HepG2 (cell line): Measurements from ENCODE around the gene PLCG2. TPM values are rescaled to one million over a fixed set of nuclear protein-coding genes. Genes with fewer than 3 reads are reported as not detected.

ENCODE experiments used
- CREB1 ChIP-seq, 2 experiments: fragments of 450-650 bp in 1 of 2; IDR thresholded peaks; 2 replicates each; pipeline ENCODE4 v1.6.1; 2016 to 2017; ENCODE audit warnings: control low read depth in 1 of 2, mild to moderate bottlenecking in 1 of 2, missing compliant biosample characterization in 1 of 2, missing genetic modification characterization in 1 of 2
- IKZF1 ChIP-seq: fragments of 450-650 bp; IDR thresholded peaks from 2 replicates; pipeline ENCODE4 v1.7.1; 2016
- KLF12 ChIP-seq: sonication (generic); formaldehyde crosslinking; IDR thresholded peaks from 2 replicates; pipeline ENCODE4 v1.4.0; 2020; ENCODE audit warnings: missing genetic modification reagents, borderline replicate concordance
- MIER2 ChIP-seq: IDR thresholded peaks from 2 replicates; pipeline ENCODE4 v1.6.1; 2016; ENCODE audit warnings: missing biosample characterization, missing genetic modification reagents
- MXD3 ChIP-seq: IDR thresholded peaks from 2 replicates; pipeline ENCODE4 v1.6.1; 2016; ENCODE audit warnings: mild to moderate bottlenecking, missing biosample characterization, missing genetic modification reagents
- PREB ChIP-seq: sonication (generic); formaldehyde crosslinking; IDR thresholded peaks from 2 replicates; pipeline ENCODE4 v1.4.0; 2020; ENCODE audit warnings: missing genetic modification reagents
- STAG1 ChIP-seq: sonication (generic); formaldehyde crosslinking; IDR thresholded peaks from 2 replicates; pipeline ENCODE4 v1.4.0; 2020; ENCODE audit warnings: missing genetic modification reagents
- STAT5B ChIP-seq: sonication (generic); formaldehyde crosslinking; IDR thresholded peaks from 2 replicates; pipeline ENCODE4 v1.4.0; 2020; ENCODE audit warnings: missing genetic modification reagents
- SUZ12 ChIP-seq: fragments of 150-350 bp; IDR thresholded peaks from 2 replicates; pipeline ENCODE4 v1.6.1; 2014; ENCODE audit warnings: low read depth, low read length
- ZBTB3 ChIP-seq: sonication (generic); formaldehyde crosslinking; IDR thresholded peaks from 2 replicates; pipeline ENCODE4 v1.4.0; 2020; ENCODE audit warnings: low read depth, mild to moderate bottlenecking, moderate library complexity, missing genetic modification reagents, borderline replicate concordance
- ZBTB33 ChIP-seq: sonication (generic); formaldehyde crosslinking; IDR thresholded peaks from 2 replicates; pipeline ENCODE4 v1.4.0; 2020; ENCODE audit warnings: missing genetic modification reagents
- ZFP62 ChIP-seq: sonication (generic); formaldehyde crosslinking; IDR thresholded peaks from 2 replicates; pipeline ENCODE4 v1.4.0; 2020; ENCODE audit warnings: missing genetic modification reagents
- ZNF343 ChIP-seq: sonication (generic); formaldehyde crosslinking; IDR thresholded peaks from 2 replicates; pipeline ENCODE4 v1.4.0; 2020; ENCODE audit warnings: mild to moderate bottlenecking, missing genetic modification reagents
- ZNF382 ChIP-seq: sonication (generic); formaldehyde crosslinking; IDR thresholded peaks from 2 replicates; pipeline ENCODE4 v1.5.0; 2020; ENCODE audit warnings: missing genetic modification reagents, mild to moderate bottlenecking, borderline replicate concordance
- ZNF451 ChIP-seq: sonication (generic); formaldehyde crosslinking; IDR thresholded peaks from 2 replicates; pipeline ENCODE4 v1.5.0; 2020; ENCODE audit warnings: mild to moderate bottlenecking, missing genetic modification reagents
- ZNF501 ChIP-seq: sonication (generic); formaldehyde crosslinking; IDR thresholded peaks from 2 replicates; pipeline ENCODE4 v1.5.1; 2020; ENCODE audit warnings: mild to moderate bottlenecking, moderate library complexity, missing genetic modification reagents
- ZNF567 ChIP-seq: sonication (generic); formaldehyde crosslinking; IDR thresholded peaks from 2 replicates; pipeline ENCODE4 v1.8.1; 2023; ENCODE audit warnings: mild to moderate bottlenecking, missing genetic modification reagents, borderline replicate concordance
- ZNF816 ChIP-seq: sonication (generic); formaldehyde crosslinking; IDR thresholded peaks from 2 replicates; pipeline ENCODE4 v1.8.0; 2022; ENCODE audit warnings: missing genetic modification reagents, mild to moderate bottlenecking, borderline replicate concordance
- ZNF839 ChIP-seq: sonication (generic); formaldehyde crosslinking; IDR thresholded peaks from 2 replicates; pipeline ENCODE4 v1.4.0; 2020; ENCODE audit warnings: missing genetic modification reagents, mild to moderate bottlenecking, borderline replicate concordance
- polyA plus RNA-seq, 8 experiments: library from polyadenylated mRNA; depleted of rRNA in 3 of 8; stranded (reverse) in 7 of 8; unstranded in 1 of 8; fragments of >200 nt; fragmentation: Illumina TruSeq in 4 of 8; extraction: Trizol in 4 of 8; gene quantifications; 2 replicates each; pipeline versions ENCODE4 v1.2.1 to v1.2.3, GENCODE V29; 2011 to 2016; ENCODE audit warnings: low read depth in 4 of 8, missing spikeins in 1 of 8, mixed read lengths in 1 of 8; ENCODE audit not compliant: insufficient read depth in 1 of 8
- total RNA-seq, 5 experiments: library from RNA; depleted of rRNA; stranded (reverse); fragments of >200 nt; fragmentation: Illumina TruSeq; extraction: Trizol; gene quantifications; 2 replicates each; pipeline ENCODE4 v1.2.3, GENCODE V29; 2016; ENCODE audit warnings: low read depth in 1 of 5
- TF ChIP-seq, protein P1 (sequence below): fragments of 450-650 bp; IDR thresholded peaks from 2 replicates; pipeline ENCODE4 v1.6.1; 2017; ENCODE audit warnings: mild to moderate bottlenecking
- TF ChIP-seq, protein P2 (sequence below): sonication (generic); formaldehyde crosslinking; IDR thresholded peaks from 2 replicates; pipeline ENCODE4 v1.4.0; 2020; ENCODE audit warnings: low read depth, mild to moderate bottlenecking, missing genetic modification reagents

Gene PLCG2
- total and polyA plus RNA-seq, 2 of the 13 experiments (the other 11 are each of a cell fraction or from before 2014, with no cell fraction given) = 0.13 to 0.18 TPM

DNA sequence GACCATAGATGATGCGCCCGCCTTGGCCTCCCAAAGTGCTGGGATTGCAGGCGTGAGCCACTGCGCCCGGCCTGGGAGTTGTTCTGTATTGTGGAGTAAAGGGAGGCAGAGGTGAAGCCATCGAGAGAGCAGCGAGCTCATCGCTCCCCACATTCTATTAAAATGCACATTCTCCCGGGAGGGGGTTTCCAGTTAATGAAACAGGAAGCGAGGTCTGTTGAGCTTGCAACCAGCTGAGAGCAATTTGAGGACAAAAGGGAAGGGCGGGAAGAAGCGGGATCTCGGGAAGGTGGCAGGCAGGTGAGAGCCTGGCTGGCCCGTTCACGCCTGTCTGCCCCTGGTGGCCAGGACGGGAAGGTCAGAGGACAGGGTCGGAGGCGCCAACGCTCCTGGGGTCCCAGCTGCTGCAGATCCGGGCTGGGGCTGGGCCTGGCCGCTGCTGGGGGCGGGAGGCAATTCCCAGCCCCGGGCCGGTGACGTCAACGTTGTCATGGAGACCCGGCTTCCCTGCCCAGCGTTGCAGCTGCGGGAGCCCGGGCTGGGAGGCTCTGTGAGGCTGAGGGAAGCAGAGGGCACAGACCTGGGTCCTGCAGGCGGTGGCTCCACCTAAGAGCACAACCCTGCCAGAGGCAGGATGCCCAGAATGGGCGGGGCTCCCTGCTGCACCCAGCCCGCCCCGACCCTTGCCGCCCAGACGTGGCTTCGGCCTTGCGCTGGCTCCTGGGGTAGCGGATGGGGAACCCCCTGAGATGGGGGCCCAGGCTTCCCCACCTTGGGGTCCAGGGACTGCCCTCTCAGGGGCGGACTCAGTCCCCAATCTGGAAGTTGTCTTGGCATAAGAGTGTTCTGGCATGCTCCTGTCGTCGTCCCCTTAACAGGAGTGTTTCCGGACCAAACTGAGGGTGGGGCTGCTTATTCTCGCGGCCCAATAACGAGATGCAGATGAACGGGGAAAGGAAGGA lies 48.7 kb upstream of the PLCG2 start (continued):
- TF ChIP-seq MIER2 (CRISPR knock-in tag) (0 out of 2 replicates have a peak, but pooled peaks have one; percentile 15), PREB (CRISPR knock-in tag) (no peak), ZFP62 (CRISPR knock-in tag) (no peak), KLF12 (CRISPR knock-in tag) (peak; percentile 99), ZNF839 (CRISPR knock-in tag) (0 out of 2 replicates have a peak, but pooled peaks have one; percentile 35), ZNF816 (no peak), ZNF567 (CRISPR knock-in tag) (0 out of 2 replicates have a peak, but pooled peaks have one; percentile 57), ZNF382 (CRISPR knock-in tag) (no peak), ZNF343 (CRISPR knock-in tag) (no peak), ZNF451 (0 out of 2 replicates have a peak, but pooled peaks have one; percentile 14), IKZF1 (no peak), STAG1 (CRISPR knock-in tag) (peak; percentile 64), ZBTB3 (CRISPR knock-in tag) (no peak), ZBTB33 (CRISPR knock-in tag) (peak; percentile 79), CREB1 (IDR thresholded peaks at IDR 0.05) (peak; percentile 89), CREB1 (CRISPR knock-in tag; IDR thresholded peaks at IDR 0.05) (no peak), SUZ12 (no peak), MXD3 (no peak), STAT5B (no peak), ZNF501 (CRISPR knock-in tag) (peak; percentile 62; the same call in 1 of the 2 replicates)
- TF ChIP-seq, protein P1, sequence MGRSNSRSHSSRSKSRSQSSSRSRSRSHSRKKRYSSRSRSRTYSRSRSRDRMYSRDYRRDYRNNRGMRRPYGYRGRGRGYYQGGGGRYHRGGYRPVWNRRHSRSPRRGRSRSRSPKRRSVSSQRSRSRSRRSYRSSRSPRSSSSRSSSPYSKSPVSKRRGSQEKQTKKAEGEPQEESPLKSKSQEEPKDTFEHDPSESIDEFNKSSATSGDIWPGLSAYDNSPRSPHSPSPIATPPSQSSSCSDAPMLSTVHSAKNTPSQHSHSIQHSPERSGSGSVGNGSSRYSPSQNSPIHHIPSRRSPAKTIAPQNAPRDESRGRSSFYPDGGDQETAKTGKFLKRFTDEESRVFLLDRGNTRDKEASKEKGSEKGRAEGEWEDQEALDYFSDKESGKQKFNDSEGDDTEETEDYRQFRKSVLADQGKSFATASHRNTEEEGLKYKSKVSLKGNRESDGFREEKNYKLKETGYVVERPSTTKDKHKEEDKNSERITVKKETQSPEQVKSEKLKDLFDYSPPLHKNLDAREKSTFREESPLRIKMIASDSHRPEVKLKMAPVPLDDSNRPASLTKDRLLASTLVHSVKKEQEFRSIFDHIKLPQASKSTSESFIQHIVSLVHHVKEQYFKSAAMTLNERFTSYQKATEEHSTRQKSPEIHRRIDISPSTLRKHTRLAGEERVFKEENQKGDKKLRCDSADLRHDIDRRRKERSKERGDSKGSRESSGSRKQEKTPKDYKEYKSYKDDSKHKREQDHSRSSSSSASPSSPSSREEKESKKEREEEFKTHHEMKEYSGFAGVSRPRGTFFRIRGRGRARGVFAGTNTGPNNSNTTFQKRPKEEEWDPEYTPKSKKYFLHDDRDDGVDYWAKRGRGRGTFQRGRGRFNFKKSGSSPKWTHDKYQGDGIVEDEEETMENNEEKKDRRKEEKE = no peak
- TF ChIP-seq, protein P2, sequence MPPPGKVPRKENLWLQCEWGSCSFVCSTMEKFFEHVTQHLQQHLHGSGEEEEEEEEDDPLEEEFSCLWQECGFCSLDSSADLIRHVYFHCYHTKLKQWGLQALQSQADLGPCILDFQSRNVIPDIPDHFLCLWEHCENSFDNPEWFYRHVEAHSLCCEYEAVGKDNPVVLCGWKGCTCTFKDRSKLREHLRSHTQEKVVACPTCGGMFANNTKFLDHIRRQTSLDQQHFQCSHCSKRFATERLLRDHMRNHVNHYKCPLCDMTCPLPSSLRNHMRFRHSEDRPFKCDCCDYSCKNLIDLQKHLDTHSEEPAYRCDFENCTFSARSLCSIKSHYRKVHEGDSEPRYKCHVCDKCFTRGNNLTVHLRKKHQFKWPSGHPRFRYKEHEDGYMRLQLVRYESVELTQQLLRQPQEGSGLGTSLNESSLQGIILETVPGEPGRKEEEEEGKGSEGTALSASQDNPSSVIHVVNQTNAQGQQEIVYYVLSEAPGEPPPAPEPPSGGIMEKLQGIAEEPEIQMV (CRISPR knock-in tag) = no peak
